ENCODE data around the gene BACE1. TPM values are rescaled to one million over a fixed set of nuclear protein-coding genes. Genes with fewer than 3 reads are reported as not detected.

BACE1 gene
- total and polyA plus RNA-seq, 2 experiments from 2014 or later: 2.4 to 7.2 TPM

- TF ChIP-seq REST (IDR thresholded peaks at IDR 0.05; ENCODE audit: unreplicated experiment) (no peak), ZNF331 (CRISPR knock-in tag; IDR thresholded peaks at IDR 0.05; ENCODE audit: low read depth) (no peak), ZNF114 (CRISPR knock-in tag; IDR thresholded peaks at IDR 0.05) (no peak), CREB1 (CRISPR knock-in tag; IDR thresholded peaks at IDR 0.05; ENCODE audit: low read depth) (no peak)
Observed at GRCh38 chr11:117286588-117286987, 29.5 kb downstream of the BACE1 start (continued).

DNA sequence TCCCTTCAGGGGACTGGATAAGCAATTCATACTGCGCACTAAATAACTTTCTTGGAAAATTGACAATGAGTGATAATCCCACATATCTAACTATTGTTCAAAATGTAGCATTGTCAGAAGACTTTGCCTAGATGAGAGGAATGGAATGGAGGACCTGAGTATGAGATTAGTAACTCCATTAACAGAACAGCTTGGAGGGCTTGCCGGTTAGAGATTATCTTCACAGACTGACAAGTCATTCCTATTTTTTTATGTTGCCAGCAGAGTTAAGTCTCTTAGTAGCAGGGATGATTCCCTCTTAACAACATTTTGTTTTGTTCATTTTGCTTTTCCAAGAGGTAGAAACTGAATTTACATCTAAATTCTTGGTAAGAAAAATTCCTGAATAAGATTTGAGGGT is 32.0 kb downstream of the BACE1 start:
- Mint-ChIP-seq H3K9me3 (no peaks in the 10 kb centered on the region), H3K36me3 (ENCODE audit: low read depth) (peaks cover 44% of the 10 kb centered on the region), H3K27me3 (ENCODE audit: insufficient read depth, low read depth, poor library complexity) (no peaks in the 10 kb centered on the region), H3K4me1 (no peaks in the 10 kb centered on the region), H3K27ac (no peak overlapping the region), H3K4me3 (no peak overlapping the region)
- Histone ChIP-seq H3K9me2 (ENCODE audit: insufficient read depth) (no peaks in the 10 kb centered on the region), H3F3A (replicated peaks; ENCODE audit: low read depth) (no peaks in the 10 kb centered on the region), H3K79me2 (replicated peaks; ENCODE audit: insufficient read depth) (no peaks in the 10 kb centered on the region), H3K4me3 (no peak overlapping the region), H3K4me2 (no peak overlapping the region), H3K27me3 (ENCODE audit: insufficient read depth) (no peaks in the 10 kb centered on the region), H3K4me1 (ENCODE audit: insufficient read depth) (no peaks in the 10 kb centered on the region), H2AFZ (no peak overlapping the region), H3K36me3 (ENCODE audit: insufficient read depth) (peaks cover 14% of the 10 kb centered on the region; the same call in 1 of the 2 replicates), H4K20me1 (replicated peaks; ENCODE audit: insufficient read depth) (no peaks in the 10 kb centered on the region), H3K27ac (ENCODE audit: low read depth) (no peak overlapping the region)
- DNase-seq (ENCODE audit: low spot score): no peak
- no peak for ATAC-seq
- TF ChIP-seq ZNF462 (CRISPR knock-in tag; IDR thresholded peaks at IDR 0.05) (no peak), REST (IDR thresholded peaks at IDR 0.05; ENCODE audit: unreplicated experiment) (no peak), NANOG (IDR thresholded peaks at IDR 0.05; ENCODE audit: borderline replicate concordance) (no peak), STAT1 (IDR thresholded peaks at IDR 0.05; ENCODE audit: unreplicated experiment) (no peak), ZNF114 (CRISPR knock-in tag; IDR thresholded peaks at IDR 0.05) (no peak)
- TF ChIP-seq, protein P1, sequence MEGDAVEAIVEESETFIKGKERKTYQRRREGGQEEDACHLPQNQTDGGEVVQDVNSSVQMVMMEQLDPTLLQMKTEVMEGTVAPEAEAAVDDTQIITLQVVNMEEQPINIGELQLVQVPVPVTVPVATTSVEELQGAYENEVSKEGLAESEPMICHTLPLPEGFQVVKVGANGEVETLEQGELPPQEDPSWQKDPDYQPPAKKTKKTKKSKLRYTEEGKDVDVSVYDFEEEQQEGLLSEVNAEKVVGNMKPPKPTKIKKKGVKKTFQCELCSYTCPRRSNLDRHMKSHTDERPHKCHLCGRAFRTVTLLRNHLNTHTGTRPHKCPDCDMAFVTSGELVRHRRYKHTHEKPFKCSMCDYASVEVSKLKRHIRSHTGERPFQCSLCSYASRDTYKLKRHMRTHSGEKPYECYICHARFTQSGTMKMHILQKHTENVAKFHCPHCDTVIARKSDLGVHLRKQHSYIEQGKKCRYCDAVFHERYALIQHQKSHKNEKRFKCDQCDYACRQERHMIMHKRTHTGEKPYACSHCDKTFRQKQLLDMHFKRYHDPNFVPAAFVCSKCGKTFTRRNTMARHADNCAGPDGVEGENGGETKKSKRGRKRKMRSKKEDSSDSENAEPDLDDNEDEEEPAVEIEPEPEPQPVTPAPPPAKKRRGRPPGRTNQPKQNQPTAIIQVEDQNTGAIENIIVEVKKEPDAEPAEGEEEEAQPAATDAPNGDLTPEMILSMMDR (conservative IDR thresholded peaks at IDR 0.05; ENCODE audit: low read depth in 2 of 2): no peak

All from GM23338 (cell line).